Measurements from ENCODE around the gene FAM193B.
"Not testable (repeated sequence)": the region's sequence is repeated elsewhere in the genome, so short reads cannot be mapped to it uniquely, and the experiment has no call there.

Gene FAM193B

DNA sequence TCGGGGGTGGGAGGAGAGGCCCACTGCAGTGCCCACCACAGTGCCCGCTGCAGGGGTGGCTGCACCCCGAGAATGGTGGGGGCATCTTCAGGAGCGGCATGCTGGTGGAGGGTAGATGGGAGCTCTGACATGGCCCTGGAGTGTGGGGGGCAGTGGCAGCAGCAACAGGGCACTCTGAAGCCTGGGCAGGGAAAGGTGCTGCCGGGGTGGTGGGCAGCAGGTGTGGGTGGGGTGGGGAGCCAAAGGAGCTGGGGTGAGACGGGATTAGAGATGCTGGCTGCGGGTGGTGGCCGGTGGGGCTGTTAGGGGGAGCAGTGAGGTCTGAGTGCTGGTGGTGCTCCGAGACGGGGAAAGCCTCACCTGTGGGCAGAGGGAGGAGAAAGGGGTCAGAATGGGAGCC lies 18.0 kb downstream of the FAM193B start:
- DNase-seq, result no peak

DNA sequence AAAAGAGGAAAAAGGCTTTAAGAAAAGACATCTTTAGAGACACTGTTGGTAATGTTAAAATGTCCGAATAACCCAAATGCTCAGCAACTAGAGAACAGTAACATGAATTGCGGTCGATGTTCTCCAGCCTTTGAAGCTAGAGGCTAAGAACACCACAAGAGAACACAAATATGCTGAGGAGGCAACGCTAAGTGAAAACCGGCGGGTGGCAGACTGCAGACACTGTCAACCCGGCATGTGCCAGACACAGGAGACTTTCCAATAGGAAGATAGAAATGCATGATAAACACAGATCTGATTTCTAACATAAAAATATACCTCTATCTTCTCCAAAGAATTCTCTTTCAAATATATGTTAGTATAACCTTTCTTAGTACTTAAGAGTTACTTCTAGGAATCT lies 19.2 kb downstream of the FAM193B start:
- DNase-seq, result no peak

DNA sequence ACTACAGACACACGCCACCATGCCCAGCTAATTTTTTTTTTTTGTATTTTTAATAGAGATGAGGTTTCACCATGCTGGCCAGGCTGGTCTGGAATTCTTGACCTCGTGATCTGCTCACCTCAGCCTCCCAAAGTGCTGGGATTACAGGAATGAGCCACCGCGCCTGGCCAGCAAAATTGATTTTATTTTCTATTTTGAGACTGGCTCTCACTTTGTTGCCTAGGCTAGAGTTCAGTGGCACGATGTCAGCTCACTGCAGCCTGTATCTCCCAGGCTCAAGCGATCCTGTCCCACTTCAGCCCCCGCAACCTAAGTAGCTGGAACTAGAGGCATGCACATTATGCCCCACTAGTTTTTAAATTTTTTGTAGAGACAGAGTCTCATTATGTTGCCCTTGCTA lies 19.9 kb downstream of the FAM193B start:
- not testable (repeated sequence) for DNase-seq

DNA sequence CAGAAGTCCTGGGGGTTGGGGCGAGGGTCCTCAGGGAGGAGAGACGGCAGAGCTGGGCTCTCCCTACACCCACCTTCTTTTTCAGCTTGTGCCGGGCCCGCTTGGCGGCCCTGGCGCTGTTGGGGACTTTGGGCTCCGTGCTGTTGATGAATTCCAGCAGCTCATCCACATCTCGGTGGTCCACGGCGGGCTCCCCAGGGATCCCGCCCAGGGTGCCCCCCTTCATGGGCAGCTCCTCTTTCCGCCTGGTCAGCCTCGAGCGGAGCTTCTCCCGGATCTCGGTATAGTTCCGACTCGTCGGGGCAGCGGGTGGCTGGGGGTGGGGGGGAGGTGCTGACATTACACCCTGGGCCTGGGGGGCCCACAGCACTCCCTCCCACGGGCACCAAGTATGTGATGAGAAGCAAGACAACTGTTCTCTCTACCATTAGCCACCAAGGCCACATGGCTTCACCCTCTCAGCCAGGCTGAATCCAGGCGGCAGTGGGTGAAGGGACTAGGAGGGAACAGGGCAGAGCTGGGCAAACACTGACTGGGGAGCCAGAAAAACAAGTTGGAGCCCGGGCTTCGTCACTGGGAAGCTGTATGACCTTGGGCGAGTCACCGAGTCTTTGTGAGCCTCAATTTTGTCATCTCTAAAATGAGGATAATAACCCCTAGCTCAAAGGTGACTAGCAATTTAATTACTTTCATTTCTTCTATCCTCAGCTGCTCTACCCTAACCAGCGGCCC lies 23.0 kb downstream of the FAM193B start:
- no peak for DNase-seq

DNA sequence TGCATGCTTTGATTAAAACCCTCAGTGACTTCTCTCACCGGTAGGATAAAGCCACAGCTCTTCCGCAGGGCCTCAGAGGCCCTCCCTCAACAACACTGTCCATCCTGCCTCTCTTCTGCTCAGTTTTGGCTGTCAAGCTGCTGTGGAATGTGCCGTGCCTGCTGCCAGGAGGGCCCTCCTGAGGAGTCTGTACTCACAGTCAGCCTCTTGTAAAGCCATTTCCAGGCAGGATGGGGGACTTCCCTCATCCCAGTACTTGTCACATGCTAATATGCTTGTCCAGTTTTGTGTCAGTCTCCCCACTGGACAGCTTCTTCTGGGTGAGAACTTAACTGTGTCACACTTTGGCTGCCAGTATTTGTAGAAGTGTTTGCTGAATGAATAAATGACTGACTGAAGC lies 23.7 kb downstream of the FAM193B start:
- DNase-seq, result no peak

DNA sequence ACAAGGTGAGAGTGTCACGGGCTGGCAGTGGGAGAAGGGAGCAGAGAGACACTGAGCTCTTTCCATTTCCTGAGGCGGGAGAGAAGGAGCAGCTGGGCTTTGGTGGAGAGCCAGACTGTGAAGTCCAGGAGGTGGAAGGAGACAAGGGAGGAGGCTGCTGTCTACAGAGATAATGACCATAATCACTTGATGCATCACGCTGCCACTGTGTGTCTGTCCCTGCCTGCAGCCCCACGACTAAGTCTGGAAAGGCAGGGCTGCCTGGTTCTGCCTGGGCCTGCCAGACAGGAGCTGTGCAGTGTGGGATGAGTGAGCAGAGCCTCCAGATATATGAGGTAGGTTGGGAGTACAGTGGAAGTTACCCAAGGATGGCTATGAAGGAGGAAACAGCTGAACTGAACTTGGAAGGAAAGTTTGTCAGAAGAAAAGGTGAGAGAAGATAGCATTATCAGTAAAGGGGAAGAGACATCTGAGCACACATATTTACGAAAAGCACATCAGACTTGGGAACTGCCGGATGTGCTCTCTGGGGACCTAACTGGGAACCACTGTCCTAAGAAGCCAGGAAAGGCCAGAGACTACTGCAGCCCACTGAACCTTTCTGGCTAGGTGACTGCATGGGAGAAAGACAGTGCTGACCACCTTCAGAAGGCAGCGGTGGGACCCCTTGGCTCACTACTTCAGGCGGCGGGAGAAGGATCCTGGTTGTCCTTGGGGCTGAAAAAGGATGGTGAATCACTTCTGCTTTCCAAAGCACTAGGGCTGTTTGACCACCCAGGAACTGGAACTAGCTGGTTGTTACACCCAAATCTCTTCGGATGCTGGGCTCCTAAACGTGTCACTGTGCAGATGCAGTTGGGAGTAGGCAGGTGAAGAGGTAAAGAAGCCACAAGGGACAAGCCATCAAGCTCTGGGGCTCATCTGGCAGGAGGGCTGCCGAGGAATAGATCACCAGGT lies 24.8 kb downstream of the FAM193B start:
- no peak for DNase-seq

DNA sequence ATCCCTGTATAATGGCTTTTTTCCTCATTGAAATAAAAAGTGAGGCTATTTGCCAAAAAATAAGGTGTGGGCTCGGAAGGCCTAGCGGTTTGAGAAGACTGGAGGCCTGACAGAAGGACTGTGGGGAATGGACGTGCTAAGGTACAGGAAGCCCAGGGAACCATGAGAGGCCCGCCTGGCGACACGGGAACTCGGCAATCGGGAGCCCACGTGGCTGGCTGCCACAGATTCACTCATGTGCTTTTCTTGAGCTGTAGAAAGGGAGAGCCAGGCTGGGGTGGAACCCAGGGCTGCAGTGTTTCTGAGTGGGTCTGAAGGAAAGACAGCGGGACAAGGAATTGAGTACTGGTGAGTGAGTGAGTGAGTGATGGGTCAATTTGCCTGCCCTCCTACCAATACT lies 25.7 kb downstream of the FAM193B start:
- no peak for DNase-seq

DNA sequence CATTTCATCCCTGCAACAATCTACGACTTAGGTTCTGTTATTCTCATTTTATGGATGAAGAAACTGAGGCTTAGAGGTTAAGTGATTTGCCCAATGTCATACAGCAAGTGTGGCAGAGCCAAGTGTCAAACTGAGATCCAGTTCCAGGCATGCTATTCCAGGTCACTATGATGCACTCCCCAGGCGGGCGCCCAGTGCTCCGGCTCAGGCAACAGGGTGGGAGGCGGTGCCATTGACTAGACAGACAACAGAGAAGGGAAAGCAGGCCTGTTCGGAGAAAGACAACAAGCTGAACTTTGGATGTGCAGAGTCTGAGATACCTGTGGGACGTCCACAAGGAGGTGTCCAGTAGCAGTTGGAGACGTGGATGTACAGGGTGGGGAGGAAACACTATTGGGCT lies 26.8 kb downstream of the FAM193B start:
- DNase-seq, result no peak

DNA sequence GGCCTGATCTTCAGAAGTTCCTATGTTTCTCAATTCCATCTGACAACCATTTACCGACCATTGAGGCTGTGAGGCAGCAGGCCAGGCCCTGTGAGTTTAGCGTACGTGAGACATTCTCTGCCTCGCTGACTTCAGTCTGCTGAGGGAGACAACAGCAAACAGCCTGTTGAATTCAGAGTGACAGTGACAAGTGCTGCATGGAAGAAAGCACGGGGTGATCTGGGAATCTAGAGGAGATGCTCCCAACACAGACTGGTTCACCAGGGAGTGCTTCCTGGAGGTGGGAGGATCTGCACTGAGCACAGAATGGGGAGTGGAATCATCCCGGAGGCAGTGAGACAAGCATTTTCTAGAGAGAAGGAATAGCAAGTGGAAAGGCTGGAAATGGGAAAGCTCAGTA lies 27.6 kb downstream of the FAM193B start:
- no peak for DNase-seq

DNA sequence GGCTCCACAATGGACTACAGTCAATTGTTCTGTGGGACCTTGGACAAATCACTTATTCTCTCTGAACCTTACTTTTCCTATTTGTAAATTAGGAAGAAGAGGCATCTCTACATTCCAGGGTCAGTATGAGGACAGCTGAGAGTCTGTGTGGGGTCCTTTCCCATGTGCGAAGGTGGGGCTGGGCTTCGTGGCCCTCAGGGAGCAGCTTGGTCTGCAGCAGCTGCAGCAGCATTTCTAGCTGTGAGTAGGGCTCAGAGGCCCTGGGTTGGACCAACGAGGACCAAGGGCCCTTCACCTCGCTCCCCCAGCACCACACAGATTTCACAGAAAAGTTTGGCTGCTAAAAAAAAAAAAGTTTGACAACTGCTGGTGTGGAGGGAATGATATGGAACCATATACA lies 28.2 kb downstream of the FAM193B start:
- DNase-seq, result no peak

DNA sequence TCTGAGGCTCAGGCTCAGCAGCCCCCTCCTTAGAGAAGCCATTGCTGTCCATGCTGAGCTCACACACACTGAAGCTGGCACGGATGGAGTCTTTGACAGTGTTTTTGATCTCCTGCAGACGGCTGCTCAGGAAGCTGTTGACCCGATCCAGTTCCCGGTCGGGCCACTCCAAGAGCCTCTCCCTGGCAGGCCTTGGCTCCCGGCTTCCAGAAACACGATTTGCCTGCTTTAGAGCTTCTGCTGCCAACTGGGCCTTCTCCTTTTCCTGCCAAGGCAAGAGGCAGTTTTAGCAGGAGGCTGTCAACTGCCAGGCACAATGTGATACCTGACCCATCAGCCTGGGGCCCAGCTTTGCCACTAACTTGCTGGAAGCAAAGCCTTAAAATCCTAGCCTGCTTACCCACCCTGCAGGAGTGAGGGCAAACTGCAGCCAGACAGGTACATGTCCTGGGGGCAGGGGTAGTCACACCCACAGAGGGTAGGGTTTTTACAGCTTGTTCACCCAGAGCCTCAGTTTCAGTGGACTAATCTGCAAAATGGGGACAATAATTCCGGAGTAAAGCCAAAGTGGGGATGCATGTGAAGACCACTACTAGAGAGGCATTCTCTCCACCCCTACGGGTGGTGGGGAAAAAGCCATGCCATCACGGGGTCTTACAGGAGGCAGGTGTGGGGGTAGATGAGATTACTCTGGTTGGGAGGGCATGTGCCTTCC lies 29.3 kb downstream of the FAM193B start:
- no peak for DNase-seq

DNA sequence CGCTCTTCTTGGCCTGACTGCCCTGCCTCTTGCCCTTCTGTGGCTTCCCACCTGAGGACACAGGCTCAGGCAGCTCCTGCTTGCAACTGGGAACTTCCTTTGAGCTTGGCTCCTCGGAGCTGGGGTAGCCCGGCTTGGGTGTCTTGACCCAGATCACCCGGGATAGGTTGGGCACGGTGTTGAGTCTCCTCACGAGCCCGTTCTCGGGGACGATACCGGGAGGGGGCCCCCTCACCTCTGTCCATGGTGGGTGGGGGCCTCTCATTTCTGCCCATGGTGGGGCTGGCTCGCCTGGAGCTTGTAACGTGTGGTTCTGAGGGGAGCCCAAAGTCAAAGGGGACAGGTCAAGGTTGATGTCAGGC lies 29.8 kb downstream of the FAM193B start:
- DNase-seq, result no peak

DNA sequence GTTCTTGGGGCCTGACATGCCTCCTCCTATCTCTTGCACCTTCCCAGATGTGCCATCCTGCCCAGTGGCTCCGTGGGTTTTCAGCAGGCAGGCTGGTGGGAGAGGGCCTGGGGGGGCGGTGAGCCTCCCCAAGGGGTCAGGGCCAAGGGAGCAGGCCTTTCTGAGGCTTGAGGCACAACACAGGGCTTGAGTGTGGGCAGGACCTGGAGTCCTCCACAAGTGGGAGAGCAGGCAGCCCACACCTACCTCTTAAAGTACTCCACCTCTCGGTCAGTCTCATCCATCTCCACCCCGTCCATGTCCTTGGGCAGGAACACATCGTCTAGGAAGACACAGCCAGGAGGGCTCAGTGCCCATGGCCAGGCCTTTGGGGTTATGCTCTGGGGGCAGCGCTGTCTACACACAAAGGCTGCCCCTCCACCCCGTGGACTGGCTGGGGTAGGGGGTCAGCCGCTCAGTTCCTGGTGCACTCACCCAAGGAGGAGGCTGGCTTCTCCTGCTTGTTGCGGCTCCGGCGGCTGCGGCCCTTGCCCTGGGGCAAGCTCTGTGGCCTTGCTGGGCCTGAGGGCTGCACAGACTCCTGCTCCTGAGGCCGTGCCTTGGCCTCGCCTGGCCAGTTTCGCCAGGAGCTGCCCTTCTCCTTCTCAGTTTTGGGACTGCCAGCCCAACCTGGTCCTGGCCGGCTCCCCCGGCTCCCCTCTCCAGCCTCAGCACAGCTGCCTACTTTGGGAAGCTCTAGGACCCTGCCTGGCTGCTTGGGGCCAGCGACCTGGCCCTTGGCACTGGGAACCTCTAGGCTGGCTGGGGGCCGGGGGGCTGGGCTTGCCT lies 30.4 kb downstream of the FAM193B start:
- no peak for DNase-seq

DNA sequence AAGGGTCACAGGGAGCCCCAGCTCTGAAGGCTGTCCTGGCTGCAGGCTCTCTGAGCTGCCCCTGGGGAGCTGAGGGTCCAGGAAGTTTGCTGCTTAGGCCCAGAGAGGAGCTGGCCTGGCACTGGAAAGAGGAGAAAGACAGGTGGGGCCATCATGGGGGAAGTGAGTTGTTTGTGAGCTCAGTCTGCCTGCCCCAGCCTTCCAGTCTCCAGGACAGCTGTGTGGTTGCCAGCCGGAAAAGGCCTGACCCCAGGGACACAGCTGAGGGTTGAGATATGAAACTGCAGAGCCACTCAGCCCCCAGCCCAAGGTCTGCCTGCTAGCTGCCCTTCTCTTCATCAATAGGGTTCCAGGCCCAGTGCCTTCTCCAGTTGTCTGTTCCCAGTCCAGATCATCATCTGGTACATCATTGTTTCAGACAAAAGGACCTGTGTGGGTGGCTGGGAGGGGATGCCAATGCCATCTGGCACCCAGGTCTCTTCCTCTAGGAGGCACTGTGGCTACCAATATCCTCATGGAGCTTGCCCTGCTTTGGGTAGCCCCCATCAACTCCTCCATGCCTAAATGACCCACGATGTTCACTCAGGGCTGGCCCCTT lies 33.3 kb downstream of the FAM193B start:
- DNase-seq, result no peak

DNA sequence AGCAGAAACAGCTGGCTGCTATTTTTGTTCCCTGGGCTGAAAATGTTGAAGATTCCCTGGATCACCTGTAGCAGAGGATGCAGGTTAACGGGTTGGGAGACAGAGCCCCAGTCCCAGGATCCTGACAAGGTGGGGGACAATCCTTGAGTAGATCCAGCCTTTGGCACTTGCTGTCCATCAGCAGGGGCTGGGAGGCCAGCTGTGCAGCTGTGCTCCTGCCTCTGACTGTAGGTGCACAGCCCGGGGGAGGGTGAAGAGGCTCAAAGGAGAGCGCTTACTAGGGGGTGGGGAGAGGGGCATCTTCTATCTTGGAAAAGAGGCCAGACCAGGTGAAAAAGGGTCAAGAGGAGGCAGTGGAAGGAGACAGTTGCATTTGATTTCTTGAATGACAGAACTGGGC lies 34.1 kb downstream of the FAM193B start:
- DNase-seq, result no peak

DNA sequence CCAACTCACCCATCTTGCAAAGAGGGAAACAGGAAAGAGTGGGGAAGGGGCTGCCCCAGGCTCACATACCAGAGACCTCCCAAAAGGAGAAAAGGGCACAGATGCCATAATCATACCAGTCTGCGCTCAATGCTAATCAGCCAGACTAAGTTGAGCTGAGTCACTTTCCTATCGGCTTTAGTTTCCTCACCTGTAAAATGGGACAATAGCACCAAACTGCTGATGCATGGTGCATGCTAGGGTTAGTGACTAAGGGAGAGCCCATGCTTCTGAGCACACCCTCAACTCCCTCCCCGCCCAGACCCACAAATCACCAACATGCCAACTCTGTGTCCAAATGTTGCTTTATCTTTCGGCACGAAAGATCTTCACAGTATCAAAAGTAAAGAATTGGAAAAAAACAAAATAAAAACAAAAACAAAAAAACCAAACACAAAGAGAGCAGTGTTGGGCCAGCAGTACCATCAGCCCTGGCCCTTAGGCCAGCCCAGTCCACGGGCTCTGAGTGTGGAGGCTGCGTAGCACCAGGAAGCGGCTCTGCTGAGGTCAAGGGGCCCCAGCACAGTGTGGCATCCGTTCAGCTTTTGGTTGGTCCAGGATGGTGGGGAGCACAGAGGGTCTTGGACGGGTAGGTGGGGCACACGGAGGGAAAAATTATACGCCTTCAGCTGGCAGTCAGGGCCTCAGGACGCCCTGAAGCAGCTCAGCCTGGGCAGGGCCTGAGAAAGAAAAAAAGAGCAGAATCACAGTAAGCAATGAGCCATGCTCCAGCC lies 34.7 kb downstream of the FAM193B start:
- DNase-seq, result no peak

DNA sequence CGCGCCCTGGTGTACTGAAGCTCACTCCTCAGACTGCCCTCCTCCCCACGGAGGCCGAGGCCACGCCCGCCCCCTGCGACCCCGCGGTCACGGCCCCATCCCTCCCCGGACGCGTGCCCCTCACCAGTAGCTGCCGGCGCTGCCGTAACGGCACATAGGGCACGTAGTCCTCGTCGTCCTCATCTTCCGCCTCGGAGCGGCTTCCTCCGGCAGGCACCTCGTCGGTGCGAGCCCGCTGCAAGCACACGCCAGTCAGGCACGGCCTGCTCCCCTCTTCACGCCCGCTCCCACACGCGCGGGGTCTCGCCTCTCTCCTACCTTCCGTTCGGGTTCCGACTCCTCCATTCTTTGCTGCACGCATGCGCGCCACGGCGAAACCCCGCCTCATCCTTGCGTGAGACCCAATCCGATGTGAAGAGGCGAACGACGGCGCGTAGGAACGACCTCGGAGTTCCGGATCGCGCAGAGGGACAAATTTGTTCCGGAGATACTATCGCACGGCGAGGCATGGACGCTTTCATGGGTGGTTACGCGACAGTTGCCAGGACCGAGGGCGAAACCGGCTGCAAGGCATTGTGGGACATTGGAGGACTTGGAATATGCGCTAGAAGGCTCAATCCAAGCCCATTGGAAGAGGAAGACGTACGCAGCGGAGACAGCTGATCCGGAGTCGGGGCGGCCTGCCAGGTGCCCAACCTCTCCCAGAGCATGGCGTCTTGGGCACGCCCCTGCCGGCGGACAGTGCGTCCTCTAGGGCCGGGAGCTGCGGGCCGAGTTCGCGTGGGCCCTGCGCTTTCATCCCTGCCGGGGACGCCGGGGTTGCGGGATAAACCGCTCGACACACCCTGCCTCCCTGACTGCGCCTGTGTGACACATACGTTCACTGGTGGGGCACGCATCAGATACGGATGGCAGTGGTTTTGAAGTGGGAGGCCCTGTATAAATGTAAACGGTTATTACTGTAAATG lies 37.5 kb downstream of the FAM193B start, which contains the start of gene DDX41:
DDX41 (minus strand) TSS at position 361 of the 968 bp plus-strand sequence; CDS start at position 345, 16 bp downstream.
- peak; percentile 96 for DNase-seq

DNA sequence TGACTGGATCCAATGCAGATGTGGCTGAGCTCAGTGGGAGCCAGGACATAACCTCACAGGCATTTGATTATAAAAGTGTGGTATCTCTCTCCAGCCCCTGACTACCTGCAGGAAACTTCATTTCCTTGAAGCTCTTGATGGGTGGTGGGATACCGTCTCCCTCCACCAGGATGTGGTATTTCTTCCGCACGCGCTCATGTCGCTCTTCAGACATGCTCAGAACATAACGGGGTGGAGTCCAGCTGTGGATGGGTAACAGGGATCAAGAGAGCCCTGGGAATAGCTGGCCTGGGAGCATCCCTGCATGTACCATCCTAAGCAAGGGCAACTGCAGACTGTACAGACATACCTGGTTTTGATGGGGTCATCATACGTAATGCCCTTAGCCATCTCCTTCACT lies 38.8 kb downstream of the FAM193B start:
- DNase-seq, result no peak

DNA sequence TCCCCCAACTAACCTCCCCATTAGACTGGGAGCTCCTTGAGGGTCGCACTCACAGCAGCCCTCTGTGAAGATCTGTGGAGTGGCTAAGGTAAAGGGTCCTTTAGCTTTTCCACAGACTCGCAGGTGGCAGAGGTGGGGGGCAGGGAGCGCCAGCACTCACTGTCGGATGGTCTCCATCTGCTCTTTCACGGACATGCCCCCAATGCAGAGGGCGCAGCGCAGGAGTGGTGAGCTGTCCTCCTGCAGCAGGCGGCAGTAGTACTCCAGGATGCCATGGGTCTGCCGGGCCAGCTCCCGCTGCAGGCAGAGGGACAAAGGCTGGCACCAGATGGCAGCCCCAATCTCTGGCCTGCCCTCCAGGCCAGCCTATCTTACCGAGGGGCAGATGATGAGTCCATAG lies 39.8 kb downstream of the FAM193B start:
- DNase-seq, result no peak

DNA sequence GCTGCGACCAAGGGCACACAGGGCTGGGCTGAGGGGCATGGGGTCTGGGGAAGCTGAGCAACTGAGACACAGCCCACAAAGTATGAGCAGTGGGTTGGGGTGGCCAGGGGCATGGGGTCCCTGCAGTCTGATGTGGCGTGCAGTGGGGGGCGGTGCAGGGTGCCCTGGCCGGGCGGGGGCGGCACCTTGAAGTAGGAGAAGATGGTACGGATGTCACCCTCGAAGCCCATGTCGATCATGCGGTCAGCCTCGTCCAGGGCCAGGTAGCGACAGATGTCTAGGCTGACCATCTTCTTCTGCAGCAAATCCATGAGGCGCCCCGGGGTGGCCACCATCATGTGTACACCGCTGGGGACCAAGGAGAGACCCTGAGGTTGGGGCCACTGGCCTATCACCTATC lies 40.9 kb downstream of the FAM193B start:
- DNase-seq, result no peak
